ENCODE data around the gene ZMYM2.
A peak's percentile ranks its signal among the peaks of the same experiment; 100 is the strongest.
"Not testable (repeated sequence)": the region's sequence is repeated elsewhere in the genome, so short reads cannot be mapped to it uniquely, and the experiment has no call there.

ZMYM2 gene

GRCh38 chr13:19958155-19959111, at the start of gene ZMYM2:
ZMYM2 (plus strand) TSS chr13:19958727; CDS start chr13:19993073, 34,346 bp downstream.
- peak; percentile 93 for DNase-seq

DNA sequence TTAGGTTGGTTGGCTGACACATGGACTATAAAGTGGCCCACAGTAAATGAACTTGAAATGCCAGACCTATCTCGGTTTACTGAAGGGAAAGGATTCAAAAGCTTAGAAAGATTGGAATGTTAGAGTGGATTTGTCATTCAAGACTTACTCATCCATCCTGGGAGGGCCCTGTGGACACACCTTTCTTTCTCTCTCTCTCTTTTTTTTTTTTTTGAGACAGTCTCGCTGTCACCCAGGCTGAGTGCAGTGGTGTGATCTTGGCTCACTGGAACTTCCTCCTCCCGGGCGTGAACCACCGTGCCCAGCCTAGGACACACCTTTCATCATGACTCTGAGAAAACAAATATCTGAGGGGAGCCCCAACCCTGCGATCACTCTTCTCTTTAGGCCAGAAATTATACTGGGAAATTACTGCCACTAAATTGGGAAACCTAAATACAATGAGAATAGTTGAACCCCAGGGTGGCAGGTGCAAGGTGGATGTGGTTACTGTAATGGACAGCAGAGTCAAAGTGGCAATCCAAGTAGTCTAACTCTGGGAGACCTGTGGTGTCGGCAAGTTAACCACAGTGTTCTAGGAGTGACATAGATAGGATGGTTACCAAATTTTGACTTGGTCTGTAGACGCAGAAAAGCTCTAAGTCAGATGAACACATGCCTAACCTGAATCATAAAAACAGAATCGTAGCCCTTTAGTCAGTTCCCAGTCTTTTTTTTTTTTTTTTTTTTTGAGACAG, 48.0 kb upstream of the ZMYM2 start:
- DNase-seq, result peak; percentile 49

DNA sequence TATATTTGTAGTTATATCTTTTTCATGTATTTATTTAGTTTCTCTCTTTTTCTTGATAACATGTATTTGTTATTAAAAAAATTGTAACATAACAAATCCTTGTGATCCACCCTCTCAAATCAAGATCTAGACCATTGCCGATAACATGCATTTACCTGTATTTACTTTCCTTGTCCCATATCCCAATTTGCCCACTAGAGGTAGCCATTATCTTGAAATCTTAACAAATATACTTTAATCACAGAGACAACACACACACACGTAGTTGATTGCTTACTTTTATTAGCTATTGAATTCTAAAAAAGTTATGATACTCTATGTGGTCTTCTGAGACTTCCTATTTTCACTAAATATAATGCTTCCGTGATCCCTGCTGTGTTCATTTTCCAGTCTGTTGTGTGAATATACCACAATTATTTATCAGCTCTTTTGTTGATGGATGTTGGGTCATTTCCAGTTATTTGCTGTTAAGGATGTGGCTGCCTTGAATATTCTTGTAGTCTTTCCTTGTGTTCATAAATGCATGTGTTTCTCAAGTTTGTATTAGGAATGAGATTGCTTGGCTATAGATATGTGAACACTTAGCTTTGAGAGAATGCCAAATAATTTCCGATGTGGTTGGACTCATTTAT, 31.3 kb upstream of the ZMYM2 start:
- peak; percentile 34 for DNase-seq

- DNase-seq, result no peak
Observed at GRCh38 chr13:19940106-19940505, 18.4 kb upstream of the ZMYM2 start.

DNA sequence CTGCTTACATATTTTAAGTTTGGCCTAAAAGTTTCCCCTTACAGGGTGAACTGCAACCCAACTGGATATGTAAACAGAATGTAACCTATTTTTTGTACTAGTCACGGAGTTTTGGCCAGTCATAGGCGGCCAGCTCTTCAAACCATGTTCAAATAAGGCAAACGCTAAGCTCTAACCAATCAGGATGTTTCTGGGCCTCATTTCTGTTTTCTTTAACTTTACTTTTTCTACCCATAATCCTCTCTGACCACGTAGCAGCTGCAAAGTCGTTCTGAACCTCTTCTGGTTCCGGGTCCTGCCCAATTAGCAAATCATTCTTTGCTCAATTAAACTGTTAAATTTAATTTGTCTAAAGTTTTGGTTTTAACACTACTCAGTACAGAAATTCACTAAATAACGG, 8.2 kb upstream of the ZMYM2 start:
- DNase-seq, result no peak

DNA sequence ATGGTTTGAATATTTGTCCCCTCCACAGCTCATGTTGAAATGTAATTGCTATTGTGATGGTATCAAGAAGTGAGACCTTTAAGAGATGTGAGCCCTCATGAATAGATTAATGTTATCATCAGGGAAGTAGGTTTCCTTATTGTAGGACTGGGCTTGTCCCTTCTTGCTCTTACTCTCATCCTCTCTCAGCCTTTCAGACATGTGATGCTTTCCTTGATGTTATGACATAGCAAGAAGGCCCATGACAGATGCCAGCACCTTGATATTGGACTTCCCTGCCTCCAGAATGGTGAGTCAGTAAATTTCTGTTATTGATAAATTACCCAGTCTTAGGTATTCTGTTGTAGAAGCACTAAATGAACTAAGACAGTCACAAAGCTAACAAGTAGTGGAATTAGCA, 5.7 kb upstream of the ZMYM2 start:
- no peak for DNase-seq

DNA sequence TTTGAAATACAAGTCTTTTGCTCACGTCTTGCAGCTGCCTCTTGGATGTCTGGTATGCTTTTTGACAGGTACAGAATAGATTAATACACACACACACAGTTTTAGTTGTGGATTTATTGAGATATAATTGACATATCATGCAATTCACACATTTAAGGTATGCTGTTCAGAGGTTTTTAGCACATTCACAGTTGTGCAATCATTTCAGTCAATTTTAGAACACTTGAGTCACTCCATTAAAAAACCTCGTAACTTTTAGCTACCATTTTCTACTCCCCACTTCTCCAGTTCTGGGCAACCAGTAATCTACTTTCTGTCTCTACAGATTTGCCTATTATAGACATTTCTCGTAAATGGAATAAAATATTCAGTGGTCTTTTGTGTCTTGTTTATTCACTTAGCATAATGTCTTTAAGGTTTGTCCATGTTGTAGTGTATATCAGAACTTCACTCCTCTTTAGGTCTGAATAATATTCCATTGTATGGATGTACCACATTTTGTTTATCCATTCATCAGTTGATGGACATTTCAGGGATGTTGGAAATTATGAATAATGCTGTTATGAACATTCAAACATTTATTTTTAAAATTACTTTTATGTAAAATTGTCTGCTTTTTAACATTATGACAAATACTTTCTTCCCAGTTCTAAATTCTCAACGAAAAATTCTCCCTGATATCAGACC, 2.5 kb upstream of the ZMYM2 start:
- DNase-seq, result no peak

DNA sequence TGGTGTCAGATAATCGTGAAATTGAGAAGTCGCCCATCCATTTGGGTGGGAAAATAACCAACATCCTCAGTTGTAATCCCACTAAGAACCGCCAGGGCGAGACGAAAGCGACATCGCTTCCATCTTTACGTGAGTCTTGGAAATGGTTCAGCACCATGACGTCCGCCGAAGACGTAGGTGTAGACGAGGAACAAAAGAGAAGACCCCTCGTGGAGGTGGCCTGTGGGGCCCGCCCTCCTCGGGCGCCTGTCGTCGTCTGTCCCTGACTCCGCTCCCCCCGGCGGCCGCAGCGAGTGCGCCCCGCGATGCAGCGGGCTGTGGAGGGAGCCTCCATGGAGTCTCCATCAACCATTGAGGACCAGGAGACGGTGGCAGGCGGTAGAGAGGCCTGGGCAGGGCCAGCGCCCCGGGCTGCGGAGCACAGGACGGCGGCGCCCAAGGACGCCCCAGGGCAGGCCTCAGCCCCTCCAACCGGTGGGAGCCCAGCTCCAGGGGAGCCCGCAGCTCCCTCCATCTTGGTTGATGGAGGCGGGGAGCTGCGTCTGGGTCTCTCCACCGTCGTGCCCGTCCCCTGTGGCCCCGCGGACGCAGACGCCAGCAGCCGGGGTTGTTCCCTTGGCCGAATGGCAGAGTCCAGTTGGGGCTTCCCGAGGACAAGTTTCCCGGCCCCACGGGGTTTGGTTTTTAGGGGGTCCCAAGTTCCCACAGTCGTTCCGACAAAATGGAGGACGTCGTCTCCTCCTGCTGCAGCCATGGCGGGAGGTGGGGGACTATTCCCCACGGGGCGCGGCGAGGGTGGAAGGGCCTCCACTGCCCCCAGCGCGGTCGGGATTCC, 990 bp upstream of the ZMYM2 start:
- DNase-seq, result no peak

- DNase-seq, result peak; percentile 53
Observed at GRCh38 chr13:19959141-19959830, 759 bp downstream of the ZMYM2 start.

DNA sequence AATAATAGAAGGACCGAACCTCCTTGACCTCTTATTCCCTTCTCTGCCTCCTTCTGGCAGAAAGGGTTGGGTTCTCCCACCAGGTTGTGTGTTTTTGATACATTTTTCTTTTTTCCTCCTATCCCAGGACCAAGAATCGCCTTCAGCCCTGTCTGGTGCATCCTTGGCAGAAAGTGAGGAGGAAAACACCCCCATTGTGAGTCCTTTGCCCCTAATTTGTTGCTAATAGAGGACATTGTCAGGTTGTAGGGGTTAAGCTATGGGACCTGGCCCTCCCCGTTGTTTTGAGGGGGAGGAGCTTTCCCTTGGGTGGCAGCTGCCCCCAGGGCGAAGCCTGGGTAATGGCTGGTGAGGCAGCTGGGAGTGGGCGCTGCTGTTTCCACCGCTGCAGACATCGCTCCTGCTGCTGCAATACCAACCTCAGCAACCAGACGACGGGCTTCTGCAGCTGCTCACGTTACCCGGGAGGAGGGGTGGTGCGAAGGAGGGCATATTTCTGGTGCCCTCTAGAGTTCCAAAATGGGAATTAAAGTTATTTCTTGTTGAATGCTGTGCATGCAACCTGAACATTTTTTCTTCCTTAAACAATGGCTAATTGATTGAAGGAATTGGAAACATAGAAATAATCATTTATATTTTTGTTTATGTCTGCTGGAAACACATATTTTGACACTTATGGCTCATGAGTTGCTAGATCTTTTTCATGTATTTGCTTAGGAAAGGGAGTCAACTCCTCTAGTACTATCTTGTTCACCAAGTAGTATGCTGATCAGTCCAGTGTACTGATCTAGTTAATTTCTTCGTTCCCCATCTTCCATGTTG, 1.5 kb downstream of the ZMYM2 start:
- peak; percentile 88 for DNase-seq

- DNase-seq, result no peak
Observed at GRCh38 chr13:19960653-19960976, 2.1 kb downstream of the ZMYM2 start.

DNA sequence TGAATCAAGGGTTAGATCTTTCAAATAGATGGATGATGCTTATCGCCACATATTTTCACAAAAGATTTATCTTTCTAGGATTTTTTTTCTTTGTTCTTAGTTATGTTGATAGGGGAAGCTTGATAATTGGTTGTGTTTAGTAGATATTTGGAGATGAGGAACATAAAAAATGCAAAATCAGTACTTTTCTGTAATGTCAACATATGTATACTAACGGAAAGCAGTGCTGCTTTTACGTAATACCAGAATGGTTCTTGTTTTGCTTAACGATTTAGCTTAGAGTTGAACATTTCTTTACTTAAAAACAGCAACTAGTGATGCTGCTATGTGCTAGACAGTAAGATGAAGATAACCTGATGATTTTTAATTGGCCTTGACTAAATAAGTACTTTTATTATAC, 3.0 kb downstream of the ZMYM2 start:
- DNase-seq, result no peak

DNA sequence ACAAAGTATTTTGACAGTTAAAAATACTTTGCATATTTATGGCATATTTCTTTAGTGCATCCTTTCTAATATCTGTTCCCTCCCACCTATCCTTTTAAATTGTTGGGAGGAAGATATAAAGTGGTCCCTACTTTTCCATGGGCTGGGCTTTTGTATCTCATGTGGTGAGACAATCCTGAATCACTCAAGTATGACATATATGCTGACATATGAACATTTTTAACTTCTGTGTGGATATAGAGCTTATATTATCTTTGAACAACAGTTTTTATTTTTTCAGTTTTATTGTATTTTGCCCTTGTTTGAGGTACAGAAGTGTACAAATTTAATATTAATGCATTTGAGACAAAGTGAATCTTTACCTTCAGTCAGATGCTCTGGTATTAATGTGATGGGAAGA, 3.4 kb downstream of the ZMYM2 start:
- DNase-seq, result no peak

GRCh38 chr13:19962894-19963293, 4.4 kb downstream of the ZMYM2 start:
- DNase-seq, result no peak

DNA sequence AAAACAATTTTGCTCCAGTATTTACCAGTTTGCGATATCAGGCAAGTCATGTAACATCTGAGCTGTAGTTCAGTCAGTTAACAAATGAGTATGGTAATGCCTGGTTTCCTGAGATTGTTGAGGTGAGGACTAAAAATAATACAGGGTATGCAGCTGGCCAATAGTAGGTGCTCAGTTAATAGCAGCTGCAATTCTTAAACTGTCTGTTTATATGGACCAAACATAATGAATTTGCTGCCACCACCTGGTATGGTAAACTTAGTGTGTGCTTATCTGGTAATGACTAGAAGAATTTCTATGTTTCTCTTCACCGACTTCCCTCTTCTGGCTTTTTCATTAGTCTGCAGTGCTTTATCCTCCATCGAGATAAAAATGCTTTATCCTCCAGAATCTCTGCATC, 9.1 kb downstream of the ZMYM2 start:
- DNase-seq, result no peak

DNA sequence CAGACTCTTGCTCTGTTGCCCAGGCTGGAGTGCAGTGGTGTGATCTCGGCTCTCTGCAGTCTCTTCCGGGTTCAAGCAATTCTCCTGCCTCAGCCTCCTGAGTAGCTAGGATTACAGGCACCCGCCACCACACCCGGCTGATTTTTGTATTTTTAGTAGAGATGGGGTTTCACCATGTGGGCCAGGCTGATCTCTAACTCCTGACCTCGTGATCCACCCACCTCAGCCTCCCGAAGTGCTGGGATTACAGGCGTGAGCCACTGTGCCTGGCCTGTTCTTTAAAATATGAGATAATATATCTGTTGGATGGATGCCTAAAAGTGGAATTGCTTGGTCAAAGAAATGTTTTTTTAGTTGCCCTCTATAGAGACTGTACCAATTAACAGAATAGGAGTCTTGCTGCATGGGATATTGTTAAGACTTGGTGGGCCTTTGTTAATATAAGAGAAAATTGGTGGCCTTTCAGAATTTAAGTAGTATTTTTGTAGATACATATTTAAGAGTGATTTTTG, 16.0 kb downstream of the ZMYM2 start:
- DNase-seq, result not testable (repeated sequence)

DNA sequence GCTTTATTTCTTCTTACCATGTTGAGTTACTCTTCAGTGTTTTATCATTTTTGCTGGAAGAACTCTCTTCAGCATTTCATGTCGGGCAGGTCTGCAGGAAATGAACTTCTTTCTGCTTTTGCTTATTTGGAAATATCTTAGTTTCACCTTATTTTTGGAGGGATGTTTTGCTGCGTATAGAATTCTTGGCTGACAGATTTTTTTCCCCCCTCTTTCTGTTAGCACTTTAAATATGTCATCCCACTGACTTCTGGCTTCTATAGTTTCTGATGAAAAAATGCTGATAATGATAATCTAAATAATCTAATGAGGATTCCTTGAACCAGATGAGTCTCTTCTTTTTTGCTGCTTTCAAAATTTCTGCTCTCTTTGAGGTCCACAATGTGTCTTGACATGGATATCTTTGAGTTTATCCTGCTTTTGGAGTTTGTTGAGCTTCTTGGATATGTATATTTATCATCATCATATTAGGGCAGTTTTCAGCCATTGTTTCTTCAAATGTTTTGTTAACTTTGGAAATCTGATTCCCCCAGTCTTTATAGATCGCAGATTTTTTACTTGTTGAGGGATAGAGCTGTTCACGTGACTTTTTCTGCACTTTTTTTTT, 20.4 kb downstream of the ZMYM2 start:
- DNase-seq, result no peak

GRCh38 chr13:19981685-19982238, 23.2 kb downstream of the ZMYM2 start:
- no peak for DNase-seq

DNA sequence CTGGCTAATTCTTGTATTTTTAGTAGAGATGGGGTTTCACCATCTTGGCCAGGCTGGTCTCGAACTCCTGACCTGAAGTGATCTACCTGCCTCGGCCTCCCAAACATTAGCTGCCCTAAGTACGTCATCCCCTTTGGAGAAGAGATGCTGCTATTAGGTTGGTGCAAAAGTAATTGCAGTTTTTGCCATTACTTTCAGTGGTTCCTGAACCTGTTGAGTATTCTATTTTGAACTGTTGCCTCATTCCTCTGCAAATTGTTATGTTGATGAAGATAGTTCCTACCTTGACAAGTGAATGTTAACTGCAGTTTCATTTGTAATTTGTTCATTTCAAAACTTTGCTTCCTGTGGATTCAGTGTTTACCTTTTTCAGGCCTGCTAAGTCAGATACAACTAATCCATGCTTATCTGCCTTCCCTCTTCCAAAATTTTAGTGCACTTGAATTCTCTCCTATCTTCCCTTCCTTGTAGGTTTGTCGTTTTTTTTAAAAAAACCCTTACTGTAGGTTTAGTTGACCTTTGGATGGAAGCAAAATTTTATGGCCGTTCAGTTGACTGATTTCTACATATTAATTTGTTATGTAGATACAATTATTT, 24.0 kb downstream of the ZMYM2 start:
- DNase-seq, result no peak

Data from HCEC 1CT (cell line).